Mesenteric fat pad (tissue), 1 donor: Measurements from ENCODE around the gene ACTN1. TPM values are rescaled to one million over a fixed set of nuclear protein-coding genes. Genes with fewer than 3 reads are reported as not detected.

ENCODE experiments used
- DNase-seq: peaks from one replicate; pipeline ENCODE4 v3.0.0-alpha.2; 2020; ENCODE audit warnings: low spot score
- total RNA-seq: library from RNA; stranded (reverse); fragmentation: NEBNext Ultra II Directional; extraction: Animal tissue kit (Norgen Biotek cat#: 25700); gene quantifications from one replicate; pipeline ENCODE4 v1.2.1, GENCODE V29; 2021
- donor health status: DM: yes; HTN: yes; CAD: no.

ACTN1 gene
- total RNA-seq, 1 donor from 2014 or later, result 215 TPM

DNA sequence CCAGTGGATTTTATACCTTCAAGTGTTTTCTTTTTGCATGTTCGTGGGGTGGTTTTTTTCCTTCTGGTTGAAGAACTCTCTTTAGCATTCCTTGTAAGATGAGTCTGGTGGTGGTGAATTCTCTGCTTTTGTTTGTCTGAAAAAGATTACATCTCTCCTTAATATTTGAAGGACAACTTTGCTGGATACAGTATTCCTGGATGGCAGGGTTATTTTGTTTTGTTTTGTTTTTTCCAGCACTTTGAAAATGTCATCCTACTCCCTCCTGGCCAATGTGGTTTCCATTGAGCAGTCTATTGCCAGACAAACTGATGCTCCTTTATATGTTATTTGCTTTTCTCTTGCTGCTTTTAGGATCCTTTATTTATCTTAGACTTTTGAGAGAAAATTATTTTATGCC lies 143.0 kb downstream of the ACTN1 start:
- DNase-seq, result no peak

- no peak for DNase-seq
Observed at GRCh38 chr14:68834816-68835215, 144.3 kb downstream of the ACTN1 start.

- no peak for DNase-seq
Observed at GRCh38 chr14:68828698-68829097, 150.4 kb downstream of the ACTN1 start.

DNA sequence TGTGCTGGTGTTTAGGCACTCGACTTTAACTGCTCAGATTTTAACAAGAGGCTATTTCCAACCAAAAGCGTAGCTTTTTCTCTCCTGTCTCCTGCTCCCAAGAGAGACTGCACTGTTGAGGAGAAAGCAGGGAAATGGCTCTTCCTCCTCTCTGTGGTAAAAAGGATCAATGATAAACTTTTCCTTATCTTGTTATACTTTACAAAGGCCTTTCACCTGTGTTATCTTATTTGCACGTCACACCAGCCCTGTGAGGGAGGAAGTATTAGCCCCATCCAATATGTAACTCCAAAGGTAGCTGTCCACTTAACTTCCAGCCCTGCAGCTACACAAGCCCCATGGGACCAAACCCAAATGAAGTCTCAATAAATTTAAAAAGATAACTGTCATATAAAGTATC lies 153.4 kb downstream of the ACTN1 start:
- no peak for DNase-seq

- no peak for DNase-seq
Observed at GRCh38 chr14:68824517-68825347, 154.4 kb downstream of the ACTN1 start.

GRCh38 chr14:68824207-68824516 lies 154.9 kb downstream of the ACTN1 start:
- DNase-seq, result no peak

Other genes starting within 250 kb of the ACTN1 start
- gene ZFP36L1, start 186.2 kb downstream of the ACTN1 start, total RNA-seq, result 477 TPM
- 63.3 TPM for gene DCAF5, start 173.8 kb upstream of the ACTN1 start, total RNA-seq
- gene EXD2, start 212.2 kb upstream of the ACTN1 start, total RNA-seq, result 27.5 TPM